ENCODE data around the gene ZNF780B.
"Not testable (repeated sequence)": the region's sequence is repeated elsewhere in the genome, so short reads cannot be mapped to it uniquely, and the experiment has no call there.

Gene ZNF780B

GRCh38 chr19:40056505-40056904 is 474 bp upstream of the ZNF780B start:
- Histone ChIP-seq H3K36me3 (no peaks in the 10 kb centered on the region), H3K27me3 (no peaks in the 10 kb centered on the region), H3K4me3 (ENCODE audit: low read depth, low read length) (peak overlapping the region; percentile 88), H3K9me3 (no peaks in the 10 kb centered on the region), H3K4me1 (no peaks in the 10 kb centered on the region)
- no peak for TF ChIP-seq CTCF (IDR thresholded peaks at IDR 0.05; ENCODE audit: low read depth, low read length)
- no peak for DNase-seq

- no peak for TF ChIP-seq CTCF (IDR thresholded peaks at IDR 0.05; ENCODE audit: low read depth, low read length)
- no peak for DNase-seq
- no peaks in the 10 kb centered on the region for H3K9me3 ChIP-seq
These were observed 982 bp downstream of the ZNF780B start for GRCh38 chr19:40055049-40055448.

GRCh38 chr19:40054632-40055031 is 1.4 kb downstream of the ZNF780B start:
- no peaks in the 10 kb centered on the region for H3K9me3 ChIP-seq
- H3K27me3 ChIP-seq, result no peaks in the 10 kb centered on the region
- no peaks in the 10 kb centered on the region for H3K36me3 ChIP-seq
- H3K4me3 ChIP-seq (ENCODE audit: low read depth, low read length), result peak overlapping the region; percentile 88; the same call in 1 of the 2 replicates
- TF ChIP-seq CTCF (IDR thresholded peaks at IDR 0.05; ENCODE audit: low read depth, low read length), result no peak
- H3K4me1 ChIP-seq, result no peaks in the 10 kb centered on the region
- no peak for DNase-seq

More at GRCh38 chr19:40055049-40055448, 982 bp downstream of the ZNF780B start:
- H3K4me3 ChIP-seq (ENCODE audit: low read depth, low read length), result peak overlapping the region; percentile 88
- no peaks in the 10 kb centered on the region for H3K4me1 ChIP-seq
- H3K27me3 ChIP-seq, result no peaks in the 10 kb centered on the region
- H3K36me3 ChIP-seq, result no peaks in the 10 kb centered on the region

GRCh38 chr19:40053491-40053890 is 2.5 kb downstream of the ZNF780B start:
- H3K4me1 ChIP-seq, result no peaks in the 10 kb centered on the region
- peaks cover 2% of the 10 kb centered on the region; the same call in 1 of the 2 replicates for H3K36me3 ChIP-seq
- TF ChIP-seq CTCF (IDR thresholded peaks at IDR 0.05; ENCODE audit: low read depth, low read length), result no peak
- no peaks in the 10 kb centered on the region for H3K9me3 ChIP-seq
- no peaks in the 10 kb centered on the region for H3K27me3 ChIP-seq
- no peak for DNase-seq
- H3K4me3 ChIP-seq (ENCODE audit: low read depth, low read length), result no peak overlapping the region

GRCh38 chr19:40041718-40042117 is 14.3 kb downstream of the ZNF780B start:
- not testable (repeated sequence) for DNase-seq; H3K4me1 ChIP-seq; H3K4me3 ChIP-seq (ENCODE audit: low read depth, low read length); H3K27me3 ChIP-seq
- Histone ChIP-seq H3K36me3 (peaks cover 28% of the 10 kb centered on the region), H3K9me3 (peaks cover 10% of the 10 kb centered on the region)

GRCh38 chr19:40038047-40038446 is 18.0 kb downstream of the ZNF780B start:
- not testable (repeated sequence) for H3K4me3 ChIP-seq (ENCODE audit: low read depth, low read length); H3K9me3 ChIP-seq; H3K27me3 ChIP-seq; DNase-seq; H3K36me3 ChIP-seq; H3K4me1 ChIP-seq

- Histone ChIP-seq H3K27me3 (no peaks in the 10 kb centered on the region), H3K9me3 (peaks cover 10% of the 10 kb centered on the region), H3K4me3 (ENCODE audit: low read depth, low read length) (no peak overlapping the region), H3K4me1 (no peaks in the 10 kb centered on the region), H3K36me3 (peaks cover 2% of the 10 kb centered on the region; the same call in 1 of the 2 replicates)
- TF ChIP-seq CTCF (IDR thresholded peaks at IDR 0.05; ENCODE audit: low read depth, low read length), result no peak
- no peak for DNase-seq
These were observed 20.0 kb downstream of the ZNF780B start for GRCh38 chr19:40035996-40036395.

Data from BE2C (cell line).